ENCODE measurements around the gene CSPG4.
"Not testable (repeated sequence)": the region's sequence is repeated elsewhere in the genome, so short reads cannot be mapped to it uniquely, and the experiment has no call there.

The CSPG4 gene

GRCh38 chr15:75723171-75723846, 10.7 kb upstream of the CSPG4 start:
- ATAC-seq (ENCODE audit: low read depth) (peak; percentile 15), DNase-seq (ENCODE audit: low spot score in 2 of 2) (no peak)
- H3K36me3 Mint-ChIP-seq, result no peaks in the 10 kb centered on the region
- peaks cover 27% of the 10 kb centered on the region for H3K27me3 Mint-ChIP-seq
- H3K9me3 Mint-ChIP-seq, result no peaks in the 10 kb centered on the region
- peak overlapping the region; percentile 83 for H3K27ac Mint-ChIP-seq
- no peak overlapping the region for H3K4me3 Mint-ChIP-seq
- peaks cover 5% of the 10 kb centered on the region for H3K4me1 Mint-ChIP-seq

- Mint-ChIP-seq H3K27ac (peak overlapping the region; percentile 64), H3K4me3 (no peak overlapping the region), H3K4me1 (peaks cover 5% of the 10 kb centered on the region), H3K9me3 (no peaks in the 10 kb centered on the region), H3K36me3 (no peaks in the 10 kb centered on the region), H3K27me3 (peaks cover 24% of the 10 kb centered on the region)
- no peak for DNase-seq (ENCODE audit: low spot score in 2 of 2)
- no peak for ATAC-seq (ENCODE audit: low read depth)
Measured at GRCh38 chr15:75721923-75722870, 9.5 kb upstream of the CSPG4 start.

GRCh38 chr15:75721480-75721922, 8.9 kb upstream of the CSPG4 start:
- no peak for DNase-seq (ENCODE audit: low spot score in 2 of 2)
- Mint-ChIP-seq H3K9me3 (no peaks in the 10 kb centered on the region), H3K4me3 (no peak overlapping the region), H3K36me3 (no peaks in the 10 kb centered on the region), H3K4me1 (peaks cover 5% of the 10 kb centered on the region), H3K27ac (peak overlapping the region; percentile 64), H3K27me3 (peaks cover 19% of the 10 kb centered on the region)
- ATAC-seq (ENCODE audit: low read depth), result no peak

GRCh38 chr15:75720787-75721479, 8.3 kb upstream of the CSPG4 start:
- Mint-ChIP-seq H3K27me3 (peaks cover 17% of the 10 kb centered on the region), H3K9me3 (no peaks in the 10 kb centered on the region), H3K36me3 (no peaks in the 10 kb centered on the region), H3K27ac (peak overlapping the region; percentile 14), H3K4me3 (no peak overlapping the region), H3K4me1 (peaks cover 5% of the 10 kb centered on the region)
- DNase-seq (ENCODE audit: low spot score in 2 of 2) (no peak), ATAC-seq (ENCODE audit: low read depth) (peak; percentile 40)

GRCh38 chr15:75720297-75720696, 7.6 kb upstream of the CSPG4 start:
- Mint-ChIP-seq H3K27me3 (peaks cover 16% of the 10 kb centered on the region), H3K4me3 (no peak overlapping the region), H3K27ac (no peak overlapping the region), H3K36me3 (no peaks in the 10 kb centered on the region), H3K9me3 (no peaks in the 10 kb centered on the region), H3K4me1 (peaks cover 5% of the 10 kb centered on the region)
- ATAC-seq (ENCODE audit: low read depth) (no peak), DNase-seq (ENCODE audit: low spot score in 2 of 2) (no peak)

- H3K27ac Mint-ChIP-seq, result no peak overlapping the region
- peaks cover 21% of the 10 kb centered on the region for H3K27me3 Mint-ChIP-seq
Measured at GRCh38 chr15:75718328-75718727, 5.7 kb upstream of the CSPG4 start.

GRCh38 chr15:75717001-75717400, 4.4 kb upstream of the CSPG4 start:
- DNase-seq (ENCODE audit: low spot score in 2 of 2); H3K4me3 Mint-ChIP-seq; ATAC-seq (ENCODE audit: low read depth); H3K36me3 Mint-ChIP-seq; H3K4me1 Mint-ChIP-seq; H3K9me3 Mint-ChIP-seq; H3K27ac Mint-ChIP-seq: not testable (repeated sequence)
- H3K27me3 Mint-ChIP-seq, result peaks cover 25% of the 10 kb centered on the region

More at GRCh38 chr15:75718328-75718727, 5.7 kb upstream of the CSPG4 start:
- ATAC-seq (ENCODE audit: low read depth) (no peak), DNase-seq (ENCODE audit: low spot score in 2 of 2) (no peak)
- H3K4me1 Mint-ChIP-seq, result peaks cover 5% of the 10 kb centered on the region
- H3K9me3 Mint-ChIP-seq, result no peaks in the 10 kb centered on the region
- no peak overlapping the region for H3K4me3 Mint-ChIP-seq
- H3K36me3 Mint-ChIP-seq, result no peaks in the 10 kb centered on the region

GRCh38 chr15:75716249-75716950, 3.8 kb upstream of the CSPG4 start:
- not testable (repeated sequence) for H3K4me3 Mint-ChIP-seq; H3K9me3 Mint-ChIP-seq; ATAC-seq (ENCODE audit: low read depth); DNase-seq (ENCODE audit: low spot score in 2 of 2); H3K27ac Mint-ChIP-seq; H3K4me1 Mint-ChIP-seq; H3K36me3 Mint-ChIP-seq
- H3K27me3 Mint-ChIP-seq, result peaks cover 23% of the 10 kb centered on the region

- not testable (repeated sequence) for H3K9me3 Mint-ChIP-seq; H3K4me3 Mint-ChIP-seq; ATAC-seq (ENCODE audit: low read depth); H3K4me1 Mint-ChIP-seq; DNase-seq (ENCODE audit: low spot score in 2 of 2); H3K36me3 Mint-ChIP-seq; H3K27ac Mint-ChIP-seq
- H3K27me3 Mint-ChIP-seq, result peaks cover 17% of the 10 kb centered on the region
Measured at GRCh38 chr15:75715312-75715832, 2.7 kb upstream of the CSPG4 start.

GRCh38 chr15:75714195-75714594, 1.5 kb upstream of the CSPG4 start:
- no peak for ATAC-seq (ENCODE audit: low read depth)
- Mint-ChIP-seq H3K36me3 (no peaks in the 10 kb centered on the region), H3K27ac (no peak overlapping the region), H3K27me3 (peaks cover 16% of the 10 kb centered on the region), H3K4me3 (no peak overlapping the region), H3K9me3 (no peaks in the 10 kb centered on the region), H3K4me1 (no peaks in the 10 kb centered on the region)
- DNase-seq (ENCODE audit: low spot score in 2 of 2), result no peak

- Mint-ChIP-seq H3K4me1 (no peaks in the 10 kb centered on the region), H3K36me3 (no peaks in the 10 kb centered on the region), H3K9me3 (no peaks in the 10 kb centered on the region), H3K27me3 (peaks cover 13% of the 10 kb centered on the region), H3K4me3 (no peak overlapping the region), H3K27ac (no peak overlapping the region)
- ATAC-seq (ENCODE audit: low read depth) (no peak), DNase-seq (ENCODE audit: low spot score in 2 of 2) (no peak)
Measured at GRCh38 chr15:75713338-75713895, 769 bp upstream of the CSPG4 start.

GRCh38 chr15:75711495-75711894, 1.2 kb downstream of the CSPG4 start:
- H3K9me3 Mint-ChIP-seq; ATAC-seq (ENCODE audit: low read depth); H3K4me3 Mint-ChIP-seq; H3K27ac Mint-ChIP-seq; H3K36me3 Mint-ChIP-seq; DNase-seq (ENCODE audit: low spot score in 2 of 2); H3K4me1 Mint-ChIP-seq: not testable (repeated sequence)
- H3K27me3 Mint-ChIP-seq, result peaks cover 13% of the 10 kb centered on the region

GRCh38 chr15:75710874-75711273, 1.8 kb downstream of the CSPG4 start:
- not testable (repeated sequence) for DNase-seq (ENCODE audit: low spot score in 2 of 2)

More at GRCh38 chr15:75710874-75711273, 1.8 kb downstream of the CSPG4 start:
- H3K27ac Mint-ChIP-seq; H3K36me3 Mint-ChIP-seq; H3K4me1 Mint-ChIP-seq; H3K4me3 Mint-ChIP-seq; H3K9me3 Mint-ChIP-seq; ATAC-seq (ENCODE audit: low read depth): not testable (repeated sequence)
- peaks cover 13% of the 10 kb centered on the region for H3K27me3 Mint-ChIP-seq
